ENCODE data around the gene WSB1. TPM values are rescaled to one million over a fixed set of nuclear protein-coding genes. Genes with fewer than 3 reads are reported as not detected.

Gene WSB1
- total and polyA plus RNA-seq, 10 of the 15 experiments (the other 5 are each of a cell fraction or from before 2014, with no cell fraction given) = 26.6 to 458 (median 101) TPM

GRCh38 chr17:27293898-27294688, at the start of gene WSB1 (continued):
- TF ChIP-seq SIX5 (IDR thresholded peaks at IDR 0.05; ENCODE audit: low read depth, low read length, severe bottlenecking) = no peak
- TF ChIP-seq BACH1 (IDR thresholded peaks at IDR 0.05; ENCODE audit: borderline replicate concordance) = peak; percentile 68
- TF ChIP-seq YY1 (IDR thresholded peaks at IDR 0.05; ENCODE audit: low read depth, low read length) = peak; percentile 98
- TF ChIP-seq CBX5 (IDR thresholded peaks at IDR 0.05; ENCODE audit: low read depth) = no peak
- TF ChIP-seq, protein P1, sequence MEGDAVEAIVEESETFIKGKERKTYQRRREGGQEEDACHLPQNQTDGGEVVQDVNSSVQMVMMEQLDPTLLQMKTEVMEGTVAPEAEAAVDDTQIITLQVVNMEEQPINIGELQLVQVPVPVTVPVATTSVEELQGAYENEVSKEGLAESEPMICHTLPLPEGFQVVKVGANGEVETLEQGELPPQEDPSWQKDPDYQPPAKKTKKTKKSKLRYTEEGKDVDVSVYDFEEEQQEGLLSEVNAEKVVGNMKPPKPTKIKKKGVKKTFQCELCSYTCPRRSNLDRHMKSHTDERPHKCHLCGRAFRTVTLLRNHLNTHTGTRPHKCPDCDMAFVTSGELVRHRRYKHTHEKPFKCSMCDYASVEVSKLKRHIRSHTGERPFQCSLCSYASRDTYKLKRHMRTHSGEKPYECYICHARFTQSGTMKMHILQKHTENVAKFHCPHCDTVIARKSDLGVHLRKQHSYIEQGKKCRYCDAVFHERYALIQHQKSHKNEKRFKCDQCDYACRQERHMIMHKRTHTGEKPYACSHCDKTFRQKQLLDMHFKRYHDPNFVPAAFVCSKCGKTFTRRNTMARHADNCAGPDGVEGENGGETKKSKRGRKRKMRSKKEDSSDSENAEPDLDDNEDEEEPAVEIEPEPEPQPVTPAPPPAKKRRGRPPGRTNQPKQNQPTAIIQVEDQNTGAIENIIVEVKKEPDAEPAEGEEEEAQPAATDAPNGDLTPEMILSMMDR (IDR thresholded peaks at IDR 0.05 in 2 of 3, conservative IDR thresholded peaks at IDR 0.05 in 1 of 3; ENCODE audit: control insufficient read depth in 2 of 3, extremely low read depth in 1 of 3, insufficient read depth in 1 of 3, low read depth in 3 of 3, low read length in 3 of 3) = no peak
- TF ChIP-seq ZNF24 (IDR thresholded peaks at IDR 0.05) = 0 out of 2 replicates have a peak, but pooled peaks have one; percentile 41
- TF ChIP-seq NR2F1 (conservative IDR thresholded peaks at IDR 0.05) = peak; percentile 44
- TF ChIP-seq RUNX3 (IDR thresholded peaks at IDR 0.05; ENCODE audit: low read length) = peak; percentile 69
- TF ChIP-seq E2F4 (IDR thresholded peaks at IDR 0.05; ENCODE audit: low read depth, low read length) = no peak; the same call in 1 of the 2 replicates
- no peak for TF ChIP-seq FOXM1 (IDR thresholded peaks at IDR 0.05; ENCODE audit: low read depth, low read length)
- TF ChIP-seq POU2F2 (IDR thresholded peaks at IDR 0.05; ENCODE audit: borderline replicate concordance, low read depth, low read length) = peak; percentile 94
- TF ChIP-seq YBX1 (IDR thresholded peaks at IDR 0.05) = no peak
- TF ChIP-seq EZH2 (IDR thresholded peaks at IDR 0.05; ENCODE audit: borderline replicate concordance, control insufficient read depth, low read depth, low read length) = no peak
- TF ChIP-seq MLLT1 (IDR thresholded peaks at IDR 0.05) = peak; percentile 76
- TF ChIP-seq TCF3 (IDR thresholded peaks at IDR 0.05; ENCODE audit: borderline replicate concordance, insufficient read depth, low read depth, low read length) = peak; percentile 72; the same call in 1 of the 2 replicates
- peak; percentile 65 to 68; a peak in 2 of 3 replicates for TF ChIP-seq EGR1 (IDR thresholded peaks at IDR 0.05; ENCODE audit: borderline replicate concordance in 1 of 2, low read depth in 2 of 2, low read length in 2 of 2)
- peak; percentile 57 for TF ChIP-seq BCL3 (IDR thresholded peaks at IDR 0.05; ENCODE audit: borderline replicate concordance, insufficient read depth, low read depth, low read length, poor library complexity, severe bottlenecking)
- no peak for TF ChIP-seq ZNF384 (IDR thresholded peaks at IDR 0.05; ENCODE audit: borderline replicate concordance, low read depth, low read length)
- no peak for TF ChIP-seq ZZZ3 (IDR thresholded peaks at IDR 0.05; ENCODE audit: control insufficient read depth, insufficient read length, low read depth)
- peak; percentile 98 for TF ChIP-seq PML (IDR thresholded peaks at IDR 0.05; ENCODE audit: low read length)
- TF ChIP-seq MAX (IDR thresholded peaks at IDR 0.05; ENCODE audit: low read depth, low read length) = peak; percentile 57
- no peak for TF ChIP-seq NFYB (IDR thresholded peaks at IDR 0.05; ENCODE audit: insufficient read depth, low read depth, low read length)

Measured in GM12878 (cell line).